Activated naive CD4-positive, alpha-beta T cell treated with anti-CD3 and anti-CD28 coated beads, Interleukin-2, amount 50 U/mL, for 72 hours (primary cell): ENCODE measurements around the gene FBLN7. TPM values are rescaled to one million over a fixed set of nuclear protein-coding genes. Genes with fewer than 3 reads are reported as not detected.

ENCODE experiments used
- ATAC-seq, 2 donors: fragments of 150-1000 bp; cut with Tn5 transposase; 2 replicates each; pipeline ENCODE4 v1.10.0; 2021; ENCODE audit warnings: mild to moderate bottlenecking in 2 of 2, moderate library complexity in 2 of 2
- DNase-seq, 2 donors: peaks; one replicate each; pipeline ENCODE4 v3.0.0; 2021 to 2022; ENCODE audit warnings: low spot score in 2 of 2
- H3K27ac Mint-ChIP-seq, 2 donors: one replicate each; pipeline ENCODE4 v1.8.0; 2022; ENCODE audit warnings: mild to moderate bottlenecking in 2 of 2, mixed read lengths in 2 of 2
- H3K36me3 Mint-ChIP-seq, 2 donors: one replicate each; pipeline ENCODE4 v1.8.0; 2022; ENCODE audit warnings: mixed read lengths in 2 of 2
- H3K9me3 Mint-ChIP-seq, 2 donors: one replicate each; pipeline ENCODE4 v1.8.0; 2022; ENCODE audit warnings: mixed read lengths in 2 of 2
- total RNA-seq, 2 donors: library from RNA; stranded (reverse); gene quantifications; one replicate each; pipeline ENCODE4 v1.2.3, GENCODE V29; 2022

Gene FBLN7
- total RNA-seq, 2 donors from 2014 or later: 25.4 to 48.5 TPM

DNA sequence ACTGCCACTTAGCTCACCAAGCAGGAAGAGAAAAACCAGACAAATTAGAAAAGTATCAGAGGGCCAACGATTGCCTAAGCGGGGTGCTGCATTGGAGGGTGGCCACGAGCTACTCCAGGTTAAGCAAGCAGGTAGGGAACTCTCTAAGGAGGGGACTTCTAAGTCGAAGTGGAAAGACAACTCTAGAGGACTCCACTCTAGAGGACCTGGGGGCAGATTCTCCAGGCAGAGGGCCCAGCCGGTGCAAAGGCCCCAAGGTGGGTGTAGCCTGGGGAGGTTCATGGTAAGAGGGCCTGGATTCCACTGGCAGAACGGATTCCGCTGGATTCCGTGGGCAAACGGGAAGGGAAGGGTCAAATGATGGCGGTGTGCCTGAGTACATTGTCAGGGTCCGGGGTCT is 12.7 kb downstream of the FBLN7 start:
- peak overlapping the region in 1 of 2 donors; percentile 6 for H3K27ac Mint-ChIP-seq
- peaks cover 0 to 4% of the 10 kb centered on the region in 2 donors for H3K9me3 Mint-ChIP-seq
- peaks cover 0 to 8% of the 10 kb centered on the region in 2 donors for H3K36me3 Mint-ChIP-seq
- DNase-seq: no peak
- no peak for ATAC-seq

DNA sequence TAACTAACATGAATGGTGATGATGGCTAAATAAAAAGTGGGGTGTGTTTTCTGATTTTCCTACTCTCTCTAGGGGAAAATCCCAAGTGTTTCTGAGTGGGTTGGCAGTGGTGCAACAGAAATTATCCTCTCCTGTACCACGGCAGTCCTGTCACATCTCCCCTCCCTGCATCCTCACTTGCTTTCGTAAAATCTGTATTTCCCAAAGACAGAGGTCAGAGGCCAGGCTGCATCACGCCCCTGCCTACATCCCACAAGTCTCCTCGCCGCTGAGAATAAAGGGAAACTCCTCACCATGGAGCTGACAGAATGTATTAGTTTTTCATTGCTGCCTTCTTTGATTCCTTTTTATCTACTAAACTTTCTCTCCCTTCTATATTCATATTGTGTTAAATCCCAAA is 13.1 kb downstream of the FBLN7 start:
- ATAC-seq (no peak), DNase-seq (no peak)
- peaks cover 0 to 4% of the 10 kb centered on the region in 2 donors for H3K9me3 Mint-ChIP-seq

DNA sequence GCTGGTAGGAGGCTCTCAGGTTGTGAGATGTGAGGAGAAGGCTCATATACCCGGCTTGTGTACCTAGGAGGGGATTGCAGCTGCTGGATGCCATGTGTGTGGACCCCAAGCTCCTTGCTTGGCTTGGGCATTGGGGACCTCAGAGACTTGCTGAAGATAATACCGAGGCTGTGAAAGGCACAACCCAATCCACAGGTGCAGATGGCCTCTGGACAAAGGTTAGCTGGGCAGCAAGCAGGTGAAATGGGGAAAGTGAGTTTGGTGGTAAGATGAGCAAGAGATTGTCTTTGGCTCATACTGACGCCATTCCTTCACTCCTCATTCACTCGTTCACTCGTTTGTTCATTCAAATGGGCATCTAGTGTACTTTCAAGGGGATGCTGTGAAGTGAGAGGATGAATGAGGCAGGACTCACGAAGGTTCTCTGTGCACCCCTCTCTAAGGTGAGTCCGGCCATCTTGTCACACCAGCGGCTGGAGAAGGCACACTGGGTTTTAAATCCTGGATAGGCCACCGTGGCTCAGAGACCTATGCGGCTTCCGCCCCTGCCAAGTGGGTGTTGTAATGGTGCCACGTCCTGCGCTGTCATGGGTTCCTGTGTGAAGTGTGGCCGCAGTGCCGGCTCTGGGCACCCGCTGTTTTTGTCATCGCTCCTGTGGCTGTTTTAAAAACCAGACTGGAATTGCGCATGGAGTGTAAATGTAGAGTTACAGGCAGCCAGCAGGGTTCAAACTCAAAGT is 13.7 kb downstream of the FBLN7 start:
- DNase-seq (no peak), ATAC-seq (no peak)
- Mint-ChIP-seq H3K36me3 (peaks cover 0 to 8% of the 10 kb centered on the region in 2 donors), H3K27ac (no peak overlapping the region), H3K9me3 (peaks cover 0 to 4% of the 10 kb centered on the region in 2 donors)

More for the DNA sequence above, 13.1 kb downstream of the FBLN7 start:
- no peak overlapping the region for H3K27ac Mint-ChIP-seq
- H3K36me3 Mint-ChIP-seq: peaks cover 0 to 8% of the 10 kb centered on the region in 2 donors

DNA sequence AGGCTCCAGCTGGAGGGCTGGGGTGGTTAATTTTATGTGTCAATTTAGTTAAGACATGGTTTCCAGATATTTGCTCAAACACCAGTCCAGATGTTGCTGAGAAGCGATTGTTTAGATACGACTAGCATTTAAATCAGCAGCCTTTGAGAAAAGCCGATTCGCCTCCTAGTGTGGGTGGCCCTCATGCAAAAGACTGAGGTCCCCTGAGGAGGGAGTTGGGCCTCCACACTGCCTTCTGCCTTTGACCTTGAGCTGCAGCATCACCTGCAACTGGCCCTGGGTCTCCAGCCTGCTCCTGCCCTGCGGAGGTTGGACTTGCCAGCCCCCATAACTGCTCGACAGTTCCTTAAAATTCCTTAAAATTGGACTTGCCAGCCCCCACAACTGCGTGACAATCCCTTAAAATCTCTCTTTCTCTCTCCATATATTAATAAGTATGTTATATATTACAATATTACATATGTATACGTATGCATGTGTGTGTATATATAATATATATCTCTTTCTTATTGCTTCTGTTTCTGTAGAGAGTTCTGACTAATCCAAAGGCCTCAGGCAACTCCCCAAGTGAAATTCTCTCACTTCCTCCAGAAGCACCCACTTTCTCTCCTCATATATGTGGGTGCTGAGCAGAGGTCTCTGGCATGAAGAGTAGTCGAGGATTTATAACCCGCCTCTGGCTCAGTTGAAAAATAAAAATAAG is 14.4 kb downstream of the FBLN7 start:
- peaks cover 0 to 4% of the 10 kb centered on the region in 2 donors for H3K9me3 Mint-ChIP-seq
- ATAC-seq: peak in 1 of 2 donors; percentile 14
- H3K36me3 Mint-ChIP-seq: peaks cover 0 to 8% of the 10 kb centered on the region in 2 donors
- no peak for DNase-seq
- no peak overlapping the region for H3K27ac Mint-ChIP-seq

DNA sequence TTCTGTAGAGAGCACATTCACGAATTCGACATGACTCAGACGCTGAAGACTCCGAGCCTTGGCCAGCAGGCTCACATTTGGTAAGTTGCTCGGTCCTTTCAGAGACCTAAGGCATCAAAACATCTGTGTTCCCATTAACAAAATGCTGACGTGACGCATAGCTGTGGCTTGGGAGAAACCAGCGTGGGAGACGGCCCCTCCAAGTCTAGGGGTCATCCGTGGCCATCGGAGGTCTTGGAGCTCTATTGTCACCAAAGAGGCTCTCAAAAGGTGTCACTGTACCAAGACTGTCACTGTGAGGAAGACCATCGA is 14.9 kb downstream of the FBLN7 start:
- Mint-ChIP-seq H3K36me3 (peaks cover 0 to 8% of the 10 kb centered on the region in 2 donors), H3K9me3 (peaks cover 0 to 4% of the 10 kb centered on the region in 2 donors), H3K27ac (no peak overlapping the region)
- ATAC-seq: no peak
- DNase-seq: no peak

DNA sequence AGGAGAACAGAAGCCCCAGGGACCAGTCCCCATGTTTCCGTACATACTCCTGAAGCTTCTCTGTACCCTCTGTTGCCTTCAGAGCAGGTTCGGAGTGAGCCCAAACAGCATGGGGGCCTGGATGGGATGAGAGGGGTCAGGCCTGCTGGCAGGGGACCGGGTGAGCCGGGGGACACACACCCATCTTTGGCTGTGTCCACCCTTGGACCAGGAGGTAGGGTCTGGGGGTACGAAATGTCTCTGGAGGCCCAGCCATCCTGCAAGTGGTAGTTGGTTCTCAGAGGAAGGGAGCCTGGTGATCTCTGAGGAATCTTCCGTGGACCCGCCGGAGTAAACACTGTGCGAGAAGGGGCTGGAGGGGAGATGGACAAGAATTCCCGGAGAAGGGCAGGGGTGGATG is 15.3 kb downstream of the FBLN7 start:
- peak overlapping the region in 1 of 2 donors; percentile 64 for H3K27ac Mint-ChIP-seq
- no peak for ATAC-seq
- DNase-seq: no peak

DNA sequence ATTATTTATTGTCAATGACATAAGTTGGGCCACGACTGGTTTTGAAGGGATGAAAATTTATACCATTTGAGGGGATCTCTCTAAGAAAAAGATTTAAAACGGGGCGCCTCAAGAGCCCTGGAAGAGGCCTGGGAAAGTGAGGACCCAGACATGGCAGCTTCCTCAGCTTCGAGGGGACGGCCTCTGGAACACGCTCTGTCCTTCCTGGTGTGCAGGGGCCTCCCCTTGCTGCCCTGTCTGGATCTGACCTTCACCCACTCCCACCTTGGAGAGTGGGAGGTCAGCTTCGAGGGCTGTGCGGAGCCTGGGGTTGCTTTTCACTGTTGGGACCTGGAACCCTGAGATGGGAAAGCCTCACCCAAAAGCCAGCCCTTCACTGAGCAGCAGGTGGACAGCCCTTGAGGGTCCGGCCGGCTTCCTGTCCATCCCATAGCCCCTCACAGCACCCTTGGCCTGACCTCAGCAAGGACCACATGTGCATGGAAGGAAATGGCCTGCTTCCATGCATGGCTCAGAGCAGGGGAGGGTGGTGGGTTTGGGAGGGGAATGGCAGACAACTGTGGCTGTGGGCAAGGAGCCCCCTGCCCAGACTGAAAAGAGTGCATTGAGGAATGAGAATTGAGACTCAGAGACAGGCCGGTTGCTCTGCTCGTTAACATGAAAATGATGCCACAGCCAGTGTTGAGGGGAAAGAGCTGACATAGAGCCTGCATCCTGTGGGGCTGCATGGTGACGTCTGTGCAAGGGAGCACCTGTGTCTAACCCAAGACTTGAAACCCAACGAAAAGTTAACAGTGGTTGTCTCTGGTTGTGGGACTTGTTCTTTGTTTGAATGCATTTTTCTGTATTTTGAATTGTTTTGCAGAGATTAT is 16.3 kb downstream of the FBLN7 start:
- Mint-ChIP-seq H3K27ac (peak overlapping the region; percentile 64 to 77), H3K36me3 (peaks cover 0 to 8% of the 10 kb centered on the region in 2 donors), H3K9me3 (no peaks in the 10 kb centered on the region)
- ATAC-seq (peak; percentile 44 to 76), DNase-seq (peak in 1 of 2 donors; percentile 32)

More for the DNA sequence above, 15.3 kb downstream of the FBLN7 start:
- peaks cover 0 to 8% of the 10 kb centered on the region in 2 donors for H3K36me3 Mint-ChIP-seq
- peaks cover 0 to 4% of the 10 kb centered on the region in 2 donors for H3K9me3 Mint-ChIP-seq

DNA sequence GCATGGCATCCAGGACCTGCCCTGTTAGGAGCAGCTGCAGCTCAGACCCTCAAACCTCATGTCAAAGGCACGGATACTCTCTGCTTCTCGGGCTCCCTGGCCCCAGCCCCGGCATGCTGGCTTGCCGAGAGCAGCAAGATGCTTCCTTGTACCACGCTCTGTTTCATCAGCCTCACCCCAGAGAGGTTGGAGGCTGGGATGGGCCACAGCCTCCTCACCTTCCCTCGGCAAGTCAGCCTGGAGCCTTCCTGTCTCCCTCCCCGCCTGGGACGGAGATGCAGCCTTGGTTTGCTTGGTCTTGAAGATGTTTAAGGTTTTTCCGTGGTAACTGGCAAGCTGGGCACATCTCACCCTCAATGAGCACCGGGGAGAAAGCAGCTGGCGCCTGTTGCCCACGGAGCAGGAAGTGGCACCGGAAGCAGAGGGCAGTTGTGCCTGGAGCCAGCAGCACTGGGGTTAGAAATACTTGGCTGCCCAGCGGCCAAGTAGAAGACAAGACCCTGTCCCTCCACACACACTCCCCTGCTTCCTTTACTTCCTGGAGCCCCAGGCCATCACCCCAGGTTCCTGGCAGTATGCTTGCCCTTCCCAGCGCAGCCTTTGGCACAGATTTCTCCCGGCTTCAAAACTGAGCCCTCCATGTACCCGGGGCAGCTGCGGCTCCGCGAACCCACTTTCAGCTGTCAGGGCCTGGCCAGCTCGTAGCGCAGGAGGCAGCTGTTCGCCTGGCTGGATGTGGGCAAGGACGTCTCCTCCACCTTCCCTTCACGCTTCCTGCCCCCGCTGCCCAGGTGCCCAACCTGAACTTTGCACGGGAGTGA is 17.4 kb downstream of the FBLN7 start:
- ATAC-seq (peak; percentile 16 to 48), DNase-seq (peak; percentile 21 to 68)
- Mint-ChIP-seq H3K36me3 (peaks cover 0 to 8% of the 10 kb centered on the region in 2 donors), H3K9me3 (no peaks in the 10 kb centered on the region), H3K27ac (peak overlapping the region; percentile 86 to 92)

DNA sequence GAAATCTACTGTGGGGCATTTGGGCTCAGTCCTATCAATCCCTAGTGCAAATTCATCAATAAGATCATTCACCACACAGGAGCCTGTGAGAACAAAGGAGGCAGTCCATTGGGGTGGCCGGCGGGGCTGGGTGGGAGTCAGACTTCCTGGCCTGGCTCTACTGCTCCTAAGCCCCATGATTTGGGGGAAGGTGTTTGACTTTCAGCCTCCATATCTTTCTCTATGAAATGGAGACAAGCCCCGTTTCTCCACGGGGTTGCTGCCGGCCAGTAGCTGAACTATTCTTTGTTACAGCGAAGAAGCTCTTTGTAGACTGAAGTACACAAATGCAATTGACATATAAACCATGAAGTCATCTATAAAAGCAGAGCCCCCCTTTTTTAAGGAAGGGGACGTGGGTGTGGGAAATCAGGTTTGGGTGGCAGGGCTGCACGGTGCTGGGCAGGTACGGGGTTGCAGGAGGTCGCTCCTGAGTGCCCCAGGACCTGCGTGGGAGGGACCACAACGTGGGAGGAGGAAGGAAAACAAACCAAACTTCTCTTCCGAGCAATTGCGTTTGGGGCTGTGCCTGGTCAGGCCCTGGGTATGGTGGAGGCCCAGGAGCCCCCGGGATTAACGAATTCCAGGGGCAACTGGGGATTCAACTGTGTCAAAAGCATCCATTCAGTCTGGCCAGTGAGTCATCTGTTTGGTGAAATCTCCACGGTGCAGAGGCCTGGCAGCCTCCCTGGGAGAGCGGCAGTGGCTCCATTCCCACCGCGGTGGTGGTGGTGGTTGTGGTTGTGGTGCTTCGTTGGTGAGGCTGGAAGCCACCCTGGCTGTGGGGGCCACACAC is 18.2 kb downstream of the FBLN7 start:
- ATAC-seq: peak; percentile 44 to 82
- H3K36me3 Mint-ChIP-seq: peaks cover 0 to 8% of the 10 kb centered on the region in 2 donors

DNA sequence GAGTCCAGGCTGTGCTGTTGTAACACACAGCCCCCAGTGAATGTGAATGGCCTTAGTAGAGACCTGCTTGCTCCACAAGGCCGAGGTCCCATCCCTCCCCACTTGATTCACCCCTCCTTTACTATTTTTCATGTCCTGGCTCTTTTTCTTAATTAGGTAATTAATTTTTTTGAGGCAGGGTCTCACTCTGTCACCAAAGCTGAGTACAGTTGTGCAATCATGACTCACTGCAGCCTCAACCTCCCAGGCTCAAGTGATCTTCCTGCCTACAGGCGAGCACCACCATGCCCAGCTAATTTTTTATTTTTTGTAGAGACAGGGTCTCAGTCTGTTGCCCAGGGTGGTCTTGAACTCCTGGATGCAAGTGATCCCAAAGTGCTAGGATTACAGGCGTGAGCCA is 19.3 kb downstream of the FBLN7 start:
- DNase-seq (no peak), ATAC-seq (no peak)
- Mint-ChIP-seq H3K27ac (peak overlapping the region; percentile 86 to 90), H3K36me3 (peaks cover 0 to 8% of the 10 kb centered on the region in 2 donors), H3K9me3 (no peaks in the 10 kb centered on the region)

More for the DNA sequence above, 18.2 kb downstream of the FBLN7 start:
- Mint-ChIP-seq H3K27ac (peak overlapping the region; percentile 86 to 92), H3K9me3 (no peaks in the 10 kb centered on the region)
- DNase-seq: peak; percentile 48 to 76

DNA sequence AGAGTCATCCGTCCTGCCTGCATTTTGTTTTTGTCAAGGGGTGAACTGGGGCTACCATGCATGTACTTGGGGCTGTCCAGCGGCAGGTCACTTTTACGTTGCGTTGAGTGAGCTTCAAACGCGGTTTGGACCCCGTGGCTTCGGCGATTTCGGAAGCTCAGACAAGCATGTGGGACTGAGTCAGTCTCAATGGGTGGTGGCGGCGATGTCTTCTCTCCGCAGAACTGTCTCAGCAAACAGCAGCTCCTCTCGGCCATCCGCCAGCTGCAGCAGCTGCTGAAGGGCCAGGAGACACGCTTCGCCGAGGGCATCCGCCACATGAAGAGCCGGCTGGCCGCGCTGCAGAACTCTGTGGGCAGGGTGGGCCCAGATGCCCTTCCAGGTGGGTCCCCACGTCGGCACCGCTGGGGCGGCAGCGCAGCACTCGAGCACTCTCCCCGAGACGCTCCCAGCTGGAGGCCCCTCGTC is 21.3 kb downstream of the FBLN7 start:
- H3K36me3 Mint-ChIP-seq: peaks cover 0 to 1% of the 10 kb centered on the region in 2 donors
- ATAC-seq (no peak), DNase-seq (no peak)
- no peaks in the 10 kb centered on the region for H3K9me3 Mint-ChIP-seq
- no peak overlapping the region for H3K27ac Mint-ChIP-seq

DNA sequence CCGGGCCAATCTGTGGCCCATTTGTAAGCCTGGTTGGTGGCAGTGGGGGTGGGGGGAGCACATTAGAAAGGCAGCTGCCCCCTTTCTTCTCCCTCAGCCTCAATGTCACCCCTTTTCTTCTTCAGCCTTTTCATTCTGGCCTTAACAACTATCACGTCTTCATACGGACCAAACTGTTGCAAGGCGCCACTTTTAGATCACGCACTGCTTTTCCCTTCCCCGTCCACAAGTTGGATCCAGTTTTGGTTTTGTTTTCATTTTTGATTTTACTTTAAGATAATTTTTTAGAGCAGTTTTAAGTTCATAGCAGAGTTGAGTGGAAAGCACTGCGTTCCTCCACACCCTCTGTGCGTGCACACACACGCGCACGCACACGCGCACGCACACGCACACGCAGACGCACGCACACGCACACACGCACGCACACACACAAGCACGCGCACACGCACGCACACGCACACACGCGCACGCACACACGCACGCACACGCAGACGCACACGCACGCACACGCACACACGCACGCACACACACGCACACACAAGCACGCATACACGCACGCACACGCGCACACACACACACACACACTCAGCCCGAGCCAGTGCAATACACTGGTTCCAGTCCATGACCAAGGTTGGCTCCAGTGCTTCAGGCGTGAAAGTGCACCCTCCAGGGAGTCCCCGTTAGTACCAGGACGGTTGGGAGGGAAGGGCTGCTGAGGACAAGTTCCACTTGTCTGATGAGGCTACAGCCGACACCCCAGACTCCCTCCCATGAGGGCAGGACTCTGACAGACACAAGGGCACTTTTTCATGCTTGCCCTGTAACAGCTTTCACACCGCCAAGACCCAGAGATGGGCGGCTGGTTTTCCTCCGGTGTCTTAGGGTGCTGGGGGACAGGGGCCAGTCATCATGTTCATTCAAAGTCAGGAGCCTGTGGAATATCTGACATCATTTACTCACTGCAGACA is 22.4 kb downstream of the FBLN7 start:
- DNase-seq: peak in 1 of 2 donors; percentile 39
- no peak for ATAC-seq
- no peaks in the 10 kb centered on the region for H3K36me3 Mint-ChIP-seq
- H3K27ac Mint-ChIP-seq: no peak overlapping the region
- no peaks in the 10 kb centered on the region for H3K9me3 Mint-ChIP-seq

DNA sequence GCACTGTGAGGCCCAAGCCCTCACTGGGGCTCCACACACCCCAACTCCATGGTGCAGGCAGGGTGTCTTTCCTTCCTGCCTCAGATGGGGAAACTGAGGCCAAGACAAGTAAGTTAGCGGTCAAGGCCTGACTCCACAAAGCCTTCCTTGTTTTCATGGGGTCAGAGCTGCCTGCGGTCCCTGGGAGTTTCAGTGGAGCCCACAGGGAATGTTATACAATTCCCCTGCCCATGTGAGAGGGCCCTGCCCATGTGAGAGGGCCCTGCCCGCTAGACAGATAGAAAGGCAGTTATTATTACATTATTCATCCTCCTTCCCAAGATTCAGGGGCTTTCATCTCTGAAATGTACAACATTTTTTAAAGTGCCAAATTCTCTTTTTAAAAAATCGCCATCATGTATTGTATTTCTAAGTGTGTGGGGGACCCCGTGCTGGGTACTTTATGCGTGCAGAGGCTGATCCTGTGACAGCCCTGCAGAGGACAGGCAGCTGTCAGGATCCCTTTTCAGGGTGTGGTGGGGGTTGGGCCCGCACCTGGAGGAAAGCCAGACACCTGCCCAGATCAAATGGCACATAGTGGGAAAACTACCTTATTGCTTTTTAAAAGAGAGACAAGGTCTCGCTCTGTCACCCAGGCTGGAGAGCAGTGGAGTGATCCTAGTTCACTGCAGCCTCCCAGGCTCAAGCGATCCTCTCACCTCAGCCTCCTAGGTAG is 23.4 kb downstream of the FBLN7 start:
- no peak for DNase-seq

DNA sequence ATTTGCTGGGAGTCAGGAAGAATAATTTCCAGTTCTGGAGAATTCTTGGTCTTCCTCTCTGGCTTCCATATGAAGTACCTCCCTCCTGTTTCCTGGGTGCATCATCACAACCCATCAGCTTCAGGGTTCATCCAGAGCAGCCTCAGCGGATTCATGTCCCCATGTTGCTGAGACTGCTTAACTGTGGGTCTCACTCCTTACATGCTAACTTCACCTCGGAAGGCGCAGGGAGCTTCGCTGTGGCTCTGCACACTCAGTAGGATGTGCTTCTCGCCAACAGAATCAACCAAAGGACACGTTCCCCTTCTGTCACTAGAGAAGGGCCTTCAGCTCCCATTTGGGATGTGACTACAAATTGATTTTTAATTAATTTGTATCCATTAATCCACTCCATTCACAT is 24.2 kb downstream of the FBLN7 start:
- Mint-ChIP-seq H3K36me3 (no peaks in the 10 kb centered on the region), H3K27ac (no peak overlapping the region), H3K9me3 (no peaks in the 10 kb centered on the region)
- ATAC-seq: no peak
- no peak for DNase-seq

More for the DNA sequence above, 23.4 kb downstream of the FBLN7 start:
- Mint-ChIP-seq H3K36me3 (no peaks in the 10 kb centered on the region), H3K9me3 (no peaks in the 10 kb centered on the region), H3K27ac (no peak overlapping the region)
- ATAC-seq: no peak
